ENCODE measurements around the gene ROPN1L.
"Not testable (repeated sequence)": the region's sequence is repeated elsewhere in the genome, so short reads cannot be mapped to it uniquely, and the experiment has no call there.

DNA sequence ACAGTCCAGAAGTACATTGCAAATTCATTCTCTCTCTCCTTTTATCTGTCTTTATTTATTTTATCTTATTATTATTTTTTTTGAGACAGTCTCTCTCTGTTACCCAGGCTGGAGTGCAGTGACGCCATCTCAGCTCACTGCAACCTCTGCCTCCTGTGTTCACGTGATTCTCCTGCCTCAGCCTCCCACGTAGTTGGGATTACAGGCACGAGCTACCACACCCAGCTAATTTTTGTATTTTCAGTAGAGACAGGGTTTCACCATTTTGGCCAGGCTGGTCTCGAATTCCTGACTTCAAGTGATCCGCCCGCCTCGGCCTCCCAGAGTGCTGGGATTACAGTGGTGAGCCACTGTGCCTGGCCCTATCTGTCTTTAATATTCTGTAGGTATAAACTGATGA, 72.9 kb downstream of the ROPN1L start:
- not testable (repeated sequence) for TF ChIP-seq CTCF, POLR2A (IDR thresholded peaks at IDR 0.05)
